ENCODE measurements around the gene MFN1.

The MFN1 gene

DNA sequence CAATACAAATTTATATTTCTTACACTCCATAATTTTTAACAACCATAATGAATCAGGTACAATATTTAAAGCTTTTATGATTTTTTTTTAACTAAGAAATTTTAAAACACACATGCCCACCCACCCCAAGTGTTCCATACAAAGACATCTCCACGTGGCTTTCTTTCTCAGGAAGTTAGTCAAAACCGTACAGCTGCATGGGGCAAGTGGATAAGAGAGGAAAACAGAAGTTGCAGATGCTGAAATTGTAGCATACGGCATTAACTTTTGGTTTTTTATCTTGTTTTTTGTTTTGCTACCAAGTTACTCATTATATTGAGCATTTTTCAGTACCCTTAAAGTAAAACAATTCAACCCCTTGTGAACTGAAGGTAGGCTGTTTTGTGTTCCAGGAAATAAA lies 89.0 kb downstream of the MFN1 start:
- no peak overlapping the region for H3K27ac ChIP-seq
- no peak for DNase-seq (ENCODE audit: low spot score)
- ChIA-PET POLR2A (ENCODE audit: low non-redundant PET) (no interaction called here), CTCF (no interaction called here)
- TF ChIP-seq, protein P1, sequence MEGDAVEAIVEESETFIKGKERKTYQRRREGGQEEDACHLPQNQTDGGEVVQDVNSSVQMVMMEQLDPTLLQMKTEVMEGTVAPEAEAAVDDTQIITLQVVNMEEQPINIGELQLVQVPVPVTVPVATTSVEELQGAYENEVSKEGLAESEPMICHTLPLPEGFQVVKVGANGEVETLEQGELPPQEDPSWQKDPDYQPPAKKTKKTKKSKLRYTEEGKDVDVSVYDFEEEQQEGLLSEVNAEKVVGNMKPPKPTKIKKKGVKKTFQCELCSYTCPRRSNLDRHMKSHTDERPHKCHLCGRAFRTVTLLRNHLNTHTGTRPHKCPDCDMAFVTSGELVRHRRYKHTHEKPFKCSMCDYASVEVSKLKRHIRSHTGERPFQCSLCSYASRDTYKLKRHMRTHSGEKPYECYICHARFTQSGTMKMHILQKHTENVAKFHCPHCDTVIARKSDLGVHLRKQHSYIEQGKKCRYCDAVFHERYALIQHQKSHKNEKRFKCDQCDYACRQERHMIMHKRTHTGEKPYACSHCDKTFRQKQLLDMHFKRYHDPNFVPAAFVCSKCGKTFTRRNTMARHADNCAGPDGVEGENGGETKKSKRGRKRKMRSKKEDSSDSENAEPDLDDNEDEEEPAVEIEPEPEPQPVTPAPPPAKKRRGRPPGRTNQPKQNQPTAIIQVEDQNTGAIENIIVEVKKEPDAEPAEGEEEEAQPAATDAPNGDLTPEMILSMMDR (conservative IDR thresholded peaks at IDR 0.05; ENCODE audit: low read depth) = no peak

GRCh38 chr3:179438841-179439240 lies 91.3 kb downstream of the MFN1 start:
- POLR2A ChIA-PET (ENCODE audit: low non-redundant PET) = no interaction called here

More at GRCh38 chr3:179438841-179439240, 91.3 kb downstream of the MFN1 start:
- CTCF ChIA-PET = interaction anchor here (0.6 kb wide), 1 partner anchor 261 kb away, joined by 3 read pairs; no protein-coding TSS in a partner anchor
- no peak overlapping the region for H3K27ac ChIP-seq
- TF ChIP-seq, protein P1 (conservative IDR thresholded peaks at IDR 0.05; ENCODE audit: low read depth) = no peak
- DNase-seq (ENCODE audit: low spot score) = no peak

Data from RWPE1 (cell line).